T-helper 1 cell treated with Interleukin-12 subunit alpha and Interleukin-12 subunit beta and Interleukin-4 antibody, amounts not matched to agents 30 ng/mL and 1 ng/mL, for 36 hours (primary cell): ENCODE data around the gene CACNA2D3. TPM values are rescaled to one million over a fixed set of nuclear protein-coding genes. Genes with fewer than 3 reads are reported as not detected.

Experiments used
- intact Hi-C: fragments of 100-400 bp; cut with micrococcal nuclease; formaldehyde crosslinking; loops from one replicate; pipeline ENCODE4 v1.15.1; 2024
- total RNA-seq: library from RNA; stranded (reverse); gene quantifications from 2 replicates; pipeline ENCODE4 v1.2.3, GENCODE V29; 2022

The CACNA2D3 gene
- total RNA-seq, 1 donor from 2014 or later, result not detected

GRCh38 chr3:54835701-54836100 lies 713.3 kb downstream of the CACNA2D3 start:
- intact Hi-C loops, result no loop called here

GRCh38 chr3:54836871-54837270 lies 714.5 kb downstream of the CACNA2D3 start:
- intact Hi-C loops, result no loop called here

- intact Hi-C loops, result no loop called here
Measured at GRCh38 chr3:54837964-54838363, 715.6 kb downstream of the CACNA2D3 start.

GRCh38 chr3:54841471-54841870 lies 719.1 kb downstream of the CACNA2D3 start:
- intact Hi-C loops, result no loop called here

GRCh38 chr3:54843352-54843751 lies 721.0 kb downstream of the CACNA2D3 start:
- intact Hi-C loops, result no loop called here

- intact Hi-C loops, result no loop called here
Measured at GRCh38 chr3:54844211-54844610, 721.9 kb downstream of the CACNA2D3 start.

- intact Hi-C loops, result no loop called here
Measured at GRCh38 chr3:54845011-54845410, 722.7 kb downstream of the CACNA2D3 start.

- intact Hi-C loops, result no loop called here
Measured at GRCh38 chr3:54845551-54845950, 723.2 kb downstream of the CACNA2D3 start.

GRCh38 chr3:54846119-54846518 lies 723.8 kb downstream of the CACNA2D3 start:
- intact Hi-C loops, result no loop called here

- intact Hi-C loops, result no loop called here
Measured at GRCh38 chr3:54847361-54847760, 725.0 kb downstream of the CACNA2D3 start.

- intact Hi-C loops, result no loop called here
Measured at GRCh38 chr3:54849360-54849759, 727.0 kb downstream of the CACNA2D3 start.

- intact Hi-C loops, result no loop called here
Measured at GRCh38 chr3:54850484-54851018, 728.2 kb downstream of the CACNA2D3 start.

GRCh38 chr3:54853573-54854404 lies 731.4 kb downstream of the CACNA2D3 start:
- intact Hi-C loops, result loop anchor here (1.0 kb wide), 1 partner anchor 328 kb away; no protein-coding TSS in a partner anchor

GRCh38 chr3:54856271-54856670 lies 733.9 kb downstream of the CACNA2D3 start:
- intact Hi-C loops, result no loop called here

GRCh38 chr3:54857343-54857742 lies 735.0 kb downstream of the CACNA2D3 start:
- intact Hi-C loops, result no loop called here

- intact Hi-C loops, result no loop called here
Measured at GRCh38 chr3:54858093-54858785, 735.9 kb downstream of the CACNA2D3 start.

GRCh38 chr3:54859184-54859583 lies 736.8 kb downstream of the CACNA2D3 start:
- intact Hi-C loops, result no loop called here

GRCh38 chr3:54861248-54862067 lies 739.1 kb downstream of the CACNA2D3 start:
- intact Hi-C loops, result no loop called here

- intact Hi-C loops, result no loop called here
Measured at GRCh38 chr3:54862526-54862925, 740.2 kb downstream of the CACNA2D3 start.

- intact Hi-C loops, result no loop called here
Measured at GRCh38 chr3:54863366-54863765, 741.0 kb downstream of the CACNA2D3 start.

- intact Hi-C loops, result no loop called here
Measured at GRCh38 chr3:54863786-54864185, 741.4 kb downstream of the CACNA2D3 start.
